ENCODE results near the gene TMTC2. TPM values are rescaled to one million over a fixed set of nuclear protein-coding genes. Genes with fewer than 3 reads are reported as not detected.
A peak's percentile ranks its signal among the peaks of the same experiment; 100 is the strongest.

The TMTC2 gene
- total RNA-seq, 1 donor from 2014 or later: 20.2 TPM

DNA sequence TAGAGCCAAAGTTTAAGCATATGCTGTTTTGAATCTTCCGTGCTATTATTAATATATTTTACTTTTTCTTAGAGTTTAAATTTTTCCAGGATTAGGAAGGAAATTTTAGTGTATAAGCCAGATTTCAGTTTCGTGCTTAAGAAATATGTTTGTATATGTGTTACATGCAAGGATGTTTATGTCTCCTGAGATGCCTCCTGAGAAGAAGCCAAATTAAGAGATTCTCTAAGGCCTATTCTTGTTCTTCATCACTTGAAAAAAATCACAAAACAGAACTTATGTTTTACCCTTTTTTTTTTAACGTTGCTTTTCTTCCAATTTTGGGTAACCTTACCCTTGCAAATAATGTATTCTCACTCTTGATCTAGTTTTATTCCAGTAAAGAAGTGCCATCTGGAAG is 412.7 kb downstream of the TMTC2 start:
- Mint-ChIP-seq H3K27me3 (ENCODE audit: unreplicated experiment) (no peaks in the 10 kb centered on the region), H3K4me1 (ENCODE audit: unreplicated experiment) (peaks cover 7% of the 10 kb centered on the region), H3K27ac (ENCODE audit: unreplicated experiment) (no peak overlapping the region), H3K36me3 (ENCODE audit: unreplicated experiment) (peaks cover 3% of the 10 kb centered on the region), H3K4me3 (ENCODE audit: unreplicated experiment) (no peak overlapping the region), H3K9me3 (ENCODE audit: unreplicated experiment) (no peaks in the 10 kb centered on the region)
- TF ChIP-seq, protein P1, sequence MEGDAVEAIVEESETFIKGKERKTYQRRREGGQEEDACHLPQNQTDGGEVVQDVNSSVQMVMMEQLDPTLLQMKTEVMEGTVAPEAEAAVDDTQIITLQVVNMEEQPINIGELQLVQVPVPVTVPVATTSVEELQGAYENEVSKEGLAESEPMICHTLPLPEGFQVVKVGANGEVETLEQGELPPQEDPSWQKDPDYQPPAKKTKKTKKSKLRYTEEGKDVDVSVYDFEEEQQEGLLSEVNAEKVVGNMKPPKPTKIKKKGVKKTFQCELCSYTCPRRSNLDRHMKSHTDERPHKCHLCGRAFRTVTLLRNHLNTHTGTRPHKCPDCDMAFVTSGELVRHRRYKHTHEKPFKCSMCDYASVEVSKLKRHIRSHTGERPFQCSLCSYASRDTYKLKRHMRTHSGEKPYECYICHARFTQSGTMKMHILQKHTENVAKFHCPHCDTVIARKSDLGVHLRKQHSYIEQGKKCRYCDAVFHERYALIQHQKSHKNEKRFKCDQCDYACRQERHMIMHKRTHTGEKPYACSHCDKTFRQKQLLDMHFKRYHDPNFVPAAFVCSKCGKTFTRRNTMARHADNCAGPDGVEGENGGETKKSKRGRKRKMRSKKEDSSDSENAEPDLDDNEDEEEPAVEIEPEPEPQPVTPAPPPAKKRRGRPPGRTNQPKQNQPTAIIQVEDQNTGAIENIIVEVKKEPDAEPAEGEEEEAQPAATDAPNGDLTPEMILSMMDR (IDR thresholded peaks at IDR 0.05): no peak
- no peak for DNase-seq (ENCODE audit: extremely low spot score, unreplicated experiment)

DNA sequence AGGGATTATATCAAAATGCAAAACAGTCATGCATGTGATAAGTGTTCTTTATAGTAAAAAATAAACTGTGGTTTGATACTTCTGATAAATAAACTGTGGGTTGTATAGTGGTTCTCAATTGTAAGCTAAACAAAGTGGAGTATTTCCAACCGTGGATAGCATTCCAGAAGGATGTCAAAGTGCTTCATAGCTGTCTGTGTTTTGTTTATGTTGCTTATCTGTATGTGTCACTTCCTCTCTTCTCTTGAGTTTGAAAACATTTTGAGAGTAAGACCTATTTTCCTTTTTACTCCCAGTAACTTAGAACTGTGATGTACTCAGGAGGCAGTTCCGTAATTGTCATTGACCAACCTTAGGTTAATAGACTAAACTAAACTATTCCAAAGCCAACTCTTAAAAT is 415.8 kb downstream of the TMTC2 start:
- no peaks in the 10 kb centered on the region for H3K9me3 Mint-ChIP-seq (ENCODE audit: unreplicated experiment)
- TF ChIP-seq, protein P1 (IDR thresholded peaks at IDR 0.05): no peak
- no peak overlapping the region for H3K4me3 Mint-ChIP-seq (ENCODE audit: unreplicated experiment)
- H3K4me1 Mint-ChIP-seq (ENCODE audit: unreplicated experiment): peaks cover 7% of the 10 kb centered on the region
- no peak overlapping the region for H3K27ac Mint-ChIP-seq (ENCODE audit: unreplicated experiment)
- no peak for DNase-seq (ENCODE audit: extremely low spot score, unreplicated experiment)
- H3K27me3 Mint-ChIP-seq (ENCODE audit: unreplicated experiment): no peaks in the 10 kb centered on the region
- no peaks in the 10 kb centered on the region for H3K36me3 Mint-ChIP-seq (ENCODE audit: unreplicated experiment)

DNA sequence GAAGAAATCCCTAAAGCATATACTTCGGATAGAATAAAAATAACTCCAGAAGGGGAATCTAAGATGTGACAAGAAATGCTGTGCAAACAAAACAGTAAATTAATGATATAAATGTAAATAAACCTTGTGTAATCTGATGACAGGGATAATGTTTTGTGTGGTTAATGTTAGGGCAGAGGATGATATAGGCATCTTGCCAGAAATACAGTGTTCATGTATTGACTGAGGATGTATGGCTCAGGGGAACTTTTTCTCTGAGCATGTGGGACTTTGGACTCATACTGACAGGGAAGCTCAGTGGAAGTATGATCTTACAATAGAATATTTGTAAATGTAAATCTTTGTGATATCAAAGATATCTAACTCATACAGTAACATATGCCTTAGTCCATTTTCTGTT is 420.2 kb downstream of the TMTC2 start:
- no peak overlapping the region for H3K4me3 Mint-ChIP-seq (ENCODE audit: unreplicated experiment)

DNA sequence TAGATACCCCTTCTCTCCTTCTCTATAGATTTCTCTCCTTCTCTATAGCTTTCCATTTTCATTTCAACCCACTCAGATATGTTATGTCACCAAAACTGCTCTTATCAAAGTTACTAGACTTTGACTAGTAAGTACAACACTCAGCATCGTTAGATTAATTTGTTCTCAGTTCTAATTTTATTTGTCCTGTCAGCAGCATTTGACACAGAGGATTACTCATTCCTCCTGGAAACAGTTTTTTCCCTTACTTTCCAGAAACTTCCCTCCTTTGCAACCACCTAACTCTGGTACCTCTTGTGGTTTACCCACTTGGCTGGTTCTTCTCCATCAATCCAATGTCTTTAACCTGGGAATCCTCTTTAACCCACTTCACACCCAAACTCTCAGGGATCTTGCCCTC is 423.7 kb downstream of the TMTC2 start:
- peaks cover 6% of the 10 kb centered on the region for H3K4me1 Mint-ChIP-seq (ENCODE audit: unreplicated experiment)
- peaks cover 3% of the 10 kb centered on the region for H3K36me3 Mint-ChIP-seq (ENCODE audit: unreplicated experiment)
- no peak overlapping the region for H3K27ac Mint-ChIP-seq (ENCODE audit: unreplicated experiment)
- no peaks in the 10 kb centered on the region for H3K27me3 Mint-ChIP-seq (ENCODE audit: unreplicated experiment)
- DNase-seq (ENCODE audit: extremely low spot score, unreplicated experiment): no peak
- TF ChIP-seq, protein P1 (IDR thresholded peaks at IDR 0.05): no peak
- no peak overlapping the region for H3K4me3 Mint-ChIP-seq (ENCODE audit: unreplicated experiment)
- no peaks in the 10 kb centered on the region for H3K9me3 Mint-ChIP-seq (ENCODE audit: unreplicated experiment)

More for the DNA sequence above, 420.2 kb downstream of the TMTC2 start:
- no peak for DNase-seq (ENCODE audit: extremely low spot score, unreplicated experiment)
- H3K27ac Mint-ChIP-seq (ENCODE audit: unreplicated experiment): no peak overlapping the region
- TF ChIP-seq, protein P1 (IDR thresholded peaks at IDR 0.05): no peak
- H3K36me3 Mint-ChIP-seq (ENCODE audit: unreplicated experiment): peaks cover 3% of the 10 kb centered on the region
- peaks cover 7% of the 10 kb centered on the region for H3K4me1 Mint-ChIP-seq (ENCODE audit: unreplicated experiment)
- no peaks in the 10 kb centered on the region for H3K27me3 Mint-ChIP-seq (ENCODE audit: unreplicated experiment)
- H3K9me3 Mint-ChIP-seq (ENCODE audit: unreplicated experiment): no peaks in the 10 kb centered on the region

DNA sequence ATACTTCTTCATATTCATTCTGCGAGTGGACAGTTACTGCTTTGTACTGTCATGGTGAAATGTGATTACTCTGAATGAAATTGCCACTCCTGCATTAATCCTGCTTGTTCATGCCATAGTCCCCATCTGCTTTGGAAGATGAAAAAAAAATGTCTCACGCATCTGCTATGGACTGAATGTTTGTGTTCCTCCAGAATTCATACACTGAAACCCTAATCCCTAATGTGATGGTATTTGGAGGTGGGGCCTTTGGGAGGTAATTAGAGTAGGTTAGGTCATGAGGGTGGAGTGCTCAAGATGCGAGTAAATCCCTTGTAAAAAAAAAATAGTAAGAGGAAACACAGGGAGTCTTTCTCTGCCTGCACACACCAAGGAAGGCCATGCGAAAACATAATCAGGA is 427.2 kb downstream of the TMTC2 start:
- H3K27ac Mint-ChIP-seq (ENCODE audit: unreplicated experiment): peak overlapping the region; percentile 55

More for the DNA sequence above, 427.2 kb downstream of the TMTC2 start:
- no peak for DNase-seq (ENCODE audit: extremely low spot score, unreplicated experiment)
- Mint-ChIP-seq H3K4me3 (ENCODE audit: unreplicated experiment) (no peak overlapping the region), H3K27me3 (ENCODE audit: unreplicated experiment) (no peaks in the 10 kb centered on the region), H3K36me3 (ENCODE audit: unreplicated experiment) (peaks cover 3% of the 10 kb centered on the region), H3K4me1 (ENCODE audit: unreplicated experiment) (peaks cover 6% of the 10 kb centered on the region), H3K9me3 (ENCODE audit: unreplicated experiment) (peaks cover 5% of the 10 kb centered on the region)
- TF ChIP-seq, protein P1 (IDR thresholded peaks at IDR 0.05): no peak

All from osteocyte (in vitro differentiated cells).